IPS-18c (cell line): Measurements from ENCODE around the gene CCDC187.

Experiments
- H3K4me3 ChIP-seq: 2 replicates; pipeline ENCODE4 v1.7.0; 2013; ENCODE audit warnings: low read depth, mild to moderate bottlenecking, low read length, moderate library complexity; ENCODE audit not compliant: insufficient read depth
- H3K9me3 ChIP-seq: one replicate; pipeline ENCODE4 v1.6.1; 2013; ENCODE audit warnings: mild to moderate bottlenecking, low read length, moderate library complexity; ENCODE audit not compliant: control insufficient read depth, insufficient read depth

The CCDC187 gene

DNA sequence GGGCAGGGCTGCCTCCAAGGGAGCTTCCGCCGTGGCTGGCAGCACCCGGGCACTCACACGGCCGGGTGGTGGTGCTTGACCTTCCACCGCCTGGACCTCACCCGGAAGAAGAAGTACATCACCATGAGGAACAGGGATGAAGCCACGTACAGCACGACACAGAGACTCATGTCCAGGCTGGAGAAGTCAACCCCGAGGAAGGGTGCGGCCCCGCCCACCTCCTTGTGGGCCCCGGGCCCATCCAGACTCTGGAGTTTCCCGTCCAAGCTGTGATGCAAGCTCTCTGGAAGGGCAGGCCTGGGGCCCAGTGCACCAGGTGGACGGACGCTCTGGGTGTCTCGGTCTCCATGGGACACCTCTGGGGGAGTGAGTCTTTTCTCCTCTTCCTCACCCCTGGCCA is 95.2 kb downstream of the CCDC187 start:
- Histone ChIP-seq H3K4me3 (no peak overlapping the region), H3K9me3 (no peaks in the 10 kb centered on the region)

DNA sequence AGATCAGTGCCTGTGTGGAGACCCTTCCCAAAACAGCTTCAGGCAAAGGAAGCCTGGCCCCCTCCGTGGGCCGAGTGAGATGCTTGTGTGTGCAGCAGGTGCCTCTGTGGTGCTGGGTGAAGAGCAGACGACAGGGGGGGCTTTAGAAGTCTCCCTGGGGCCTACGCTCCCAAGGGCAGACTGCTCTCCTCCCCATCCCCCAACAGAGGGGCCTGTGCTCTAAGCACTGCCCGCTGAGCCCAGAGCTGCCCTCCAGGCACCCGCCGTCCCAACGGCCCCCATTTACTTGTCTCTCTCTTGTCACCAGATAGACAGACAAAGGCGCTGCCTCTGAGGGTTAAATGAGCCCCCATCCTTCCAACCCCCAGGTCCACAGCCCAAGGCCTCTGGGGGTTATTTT is 96.3 kb downstream of the CCDC187 start:
- H3K4me3 ChIP-seq = no peak overlapping the region
- H3K9me3 ChIP-seq = no peaks in the 10 kb centered on the region

DNA sequence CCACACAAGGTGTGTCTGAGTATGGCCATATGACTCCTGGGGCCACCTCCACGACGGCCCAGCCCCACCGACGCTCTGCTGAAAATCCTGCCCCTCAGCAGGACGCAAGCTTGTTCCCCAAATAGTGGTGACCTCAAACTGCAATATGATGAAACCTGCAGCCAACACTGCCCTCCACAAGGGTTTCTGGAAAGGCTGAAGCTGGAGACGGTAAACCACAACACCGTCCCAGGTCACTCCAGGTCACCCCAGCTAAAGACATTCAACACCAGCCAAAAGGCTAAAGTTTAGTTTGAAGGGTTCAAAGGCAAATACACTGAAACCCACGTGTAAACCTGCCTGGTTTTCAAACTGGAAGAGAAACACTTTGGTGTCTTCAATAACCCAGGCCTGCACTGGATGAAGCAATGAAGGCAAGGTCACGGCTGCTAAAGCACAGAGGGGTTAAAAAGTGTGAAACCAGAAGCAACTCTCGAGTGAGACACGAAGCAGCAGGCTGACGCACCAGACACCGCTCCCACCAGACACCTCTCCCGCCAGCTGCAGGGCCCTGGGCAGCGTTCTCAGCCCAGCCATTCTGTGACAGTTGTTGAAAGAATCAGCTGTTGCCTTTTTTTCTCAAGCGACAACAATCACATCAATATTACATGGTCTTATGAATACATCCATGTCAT is 97.2 kb downstream of the CCDC187 start:
- H3K4me3 ChIP-seq = no peak overlapping the region
- H3K9me3 ChIP-seq = no peaks in the 10 kb centered on the region

DNA sequence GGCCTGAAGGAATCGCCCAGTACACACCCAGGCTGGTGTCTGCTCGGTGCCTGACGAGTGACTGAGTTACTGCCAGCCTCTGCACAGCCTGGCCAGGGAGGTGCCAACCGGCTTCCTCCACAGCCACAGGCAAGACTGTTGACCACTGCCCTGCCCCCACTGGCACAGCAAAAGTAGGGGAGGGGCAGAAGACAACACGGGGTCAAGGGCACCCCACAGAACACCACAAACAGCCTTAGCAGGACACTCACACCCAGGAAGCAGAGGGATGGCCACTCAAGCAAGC is 98.2 kb downstream of the CCDC187 start:
- Histone ChIP-seq H3K4me3 (no peak overlapping the region), H3K9me3 (no peaks in the 10 kb centered on the region)

DNA sequence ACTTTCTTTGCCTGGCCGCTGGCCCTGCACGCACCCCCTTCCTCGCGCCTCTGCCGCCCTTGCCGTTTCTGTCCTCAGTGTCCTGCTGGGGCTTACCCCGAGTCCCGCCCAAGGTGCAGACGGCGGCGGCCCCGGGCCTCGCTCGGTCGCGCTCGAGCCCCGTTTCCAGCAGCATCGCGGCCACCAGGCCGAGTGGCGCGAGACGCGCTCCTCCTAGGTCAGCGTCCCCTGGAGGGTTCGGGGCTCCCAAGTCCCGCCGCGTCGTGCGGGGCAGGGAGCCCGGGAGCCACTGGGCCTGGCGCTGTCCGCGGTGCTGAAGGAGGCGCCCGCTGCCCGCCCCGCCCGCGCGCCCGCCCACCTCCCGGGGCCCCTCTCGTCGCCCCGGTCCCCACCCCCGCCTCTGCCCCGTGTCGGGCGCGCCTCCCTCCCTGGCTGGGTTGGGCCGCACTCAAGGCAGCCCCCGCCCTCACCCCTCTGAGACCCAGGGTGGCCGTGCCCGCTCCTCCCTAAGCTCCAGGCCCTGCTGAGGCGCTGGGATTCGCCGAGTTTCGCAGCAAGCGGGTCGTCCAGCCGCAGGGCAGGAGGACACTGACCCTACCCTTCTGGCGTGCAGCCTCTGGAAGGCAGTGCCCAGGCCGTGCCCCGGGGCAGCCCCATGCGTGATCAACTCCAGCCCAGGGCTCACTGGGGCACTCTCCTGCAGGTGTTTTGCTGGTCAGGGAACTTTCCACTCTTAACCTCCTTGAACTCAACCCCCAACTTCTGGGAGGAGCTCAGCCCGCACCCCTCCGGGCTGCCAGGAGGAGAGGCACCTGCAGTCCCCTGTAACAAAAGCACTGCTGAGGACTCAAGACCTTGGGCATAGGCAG is 98.8 kb downstream of the CCDC187 start, which contains the start of gene LHX3:
LHX3 (minus strand) TSS at position 291 of the 869 bp plus-strand sequence; CDS start at position 175, 116 bp downstream.
- Histone ChIP-seq H3K4me3 (no peak within 1 kb of the TSS), H3K9me3 (no peaks in the 10 kb centered on the region)

DNA sequence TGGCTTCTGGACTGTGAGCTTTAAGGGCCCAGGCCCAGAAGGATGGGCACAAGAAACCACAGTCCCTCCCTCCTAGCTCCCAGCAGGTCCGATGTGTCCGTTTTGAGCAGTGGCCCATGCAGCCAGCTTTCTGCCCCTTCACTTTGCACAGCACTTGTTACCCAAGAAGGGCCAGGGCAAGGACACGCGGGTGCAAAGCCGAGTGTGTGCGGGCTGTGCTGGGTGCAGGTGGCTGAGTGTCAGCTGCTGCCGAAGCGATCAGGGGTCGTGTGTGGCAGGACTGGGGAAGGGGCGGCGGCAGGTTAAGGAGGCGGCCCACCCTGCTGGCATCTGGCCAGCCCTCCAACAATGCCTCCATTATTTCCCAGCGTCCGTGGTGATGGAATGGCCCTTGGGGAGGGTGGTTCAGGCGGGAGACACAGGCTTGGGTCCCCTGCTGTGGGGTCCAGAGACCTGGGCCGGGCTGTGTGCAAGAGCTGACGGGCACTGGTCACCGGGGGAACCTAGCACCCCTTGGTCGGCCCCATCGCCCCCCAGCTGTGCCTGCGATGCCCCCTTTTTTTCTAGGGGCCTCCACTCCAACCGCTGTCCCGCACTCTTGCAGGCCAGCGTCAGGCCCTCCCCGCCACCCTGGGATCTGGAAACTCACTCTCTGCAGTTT is 99.6 kb downstream of the CCDC187 start:
- H3K4me3 ChIP-seq = no peak overlapping the region
- H3K9me3 ChIP-seq = no peaks in the 10 kb centered on the region

DNA sequence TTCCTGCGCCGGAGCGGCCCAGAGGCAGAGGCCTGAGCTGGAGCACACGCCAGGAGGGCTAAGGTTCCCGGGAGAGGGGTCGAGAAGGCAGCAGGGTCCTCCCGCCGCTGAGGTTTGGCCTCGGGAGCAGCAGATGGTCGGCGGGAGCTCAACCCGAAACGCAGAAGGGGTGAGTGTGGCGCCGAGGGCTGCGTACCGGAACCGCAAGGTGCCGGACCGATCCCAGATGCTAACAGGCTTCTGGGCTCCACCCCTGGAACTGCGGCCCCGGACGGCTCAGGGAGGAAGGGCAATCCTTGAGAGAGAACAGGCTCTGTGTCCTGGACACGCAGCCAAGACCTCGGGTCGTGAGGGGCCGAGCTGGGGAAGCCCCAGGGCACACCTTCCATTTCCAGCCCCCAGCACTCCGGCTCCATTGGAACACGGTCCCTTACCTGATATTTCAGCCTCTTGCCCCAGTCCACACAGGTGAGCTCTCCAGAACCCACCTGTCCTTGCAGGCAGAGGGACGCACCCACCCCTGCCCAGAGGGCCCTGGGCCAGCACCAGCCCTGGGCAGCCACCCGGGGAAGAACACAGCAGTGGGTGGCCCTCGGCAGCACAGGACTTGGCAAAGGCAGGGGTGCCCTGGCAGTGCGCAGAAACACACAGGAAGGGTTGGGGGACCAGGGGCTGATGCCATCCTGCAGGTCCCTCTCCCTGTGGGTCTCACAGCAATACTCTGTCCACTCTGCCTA is 100.3 kb downstream of the CCDC187 start:
- Histone ChIP-seq H3K9me3 (no peaks in the 10 kb centered on the region), H3K4me3 (0 out of 2 replicates have a peak overlapping the region, but pooled peaks have one; percentile 20)

DNA sequence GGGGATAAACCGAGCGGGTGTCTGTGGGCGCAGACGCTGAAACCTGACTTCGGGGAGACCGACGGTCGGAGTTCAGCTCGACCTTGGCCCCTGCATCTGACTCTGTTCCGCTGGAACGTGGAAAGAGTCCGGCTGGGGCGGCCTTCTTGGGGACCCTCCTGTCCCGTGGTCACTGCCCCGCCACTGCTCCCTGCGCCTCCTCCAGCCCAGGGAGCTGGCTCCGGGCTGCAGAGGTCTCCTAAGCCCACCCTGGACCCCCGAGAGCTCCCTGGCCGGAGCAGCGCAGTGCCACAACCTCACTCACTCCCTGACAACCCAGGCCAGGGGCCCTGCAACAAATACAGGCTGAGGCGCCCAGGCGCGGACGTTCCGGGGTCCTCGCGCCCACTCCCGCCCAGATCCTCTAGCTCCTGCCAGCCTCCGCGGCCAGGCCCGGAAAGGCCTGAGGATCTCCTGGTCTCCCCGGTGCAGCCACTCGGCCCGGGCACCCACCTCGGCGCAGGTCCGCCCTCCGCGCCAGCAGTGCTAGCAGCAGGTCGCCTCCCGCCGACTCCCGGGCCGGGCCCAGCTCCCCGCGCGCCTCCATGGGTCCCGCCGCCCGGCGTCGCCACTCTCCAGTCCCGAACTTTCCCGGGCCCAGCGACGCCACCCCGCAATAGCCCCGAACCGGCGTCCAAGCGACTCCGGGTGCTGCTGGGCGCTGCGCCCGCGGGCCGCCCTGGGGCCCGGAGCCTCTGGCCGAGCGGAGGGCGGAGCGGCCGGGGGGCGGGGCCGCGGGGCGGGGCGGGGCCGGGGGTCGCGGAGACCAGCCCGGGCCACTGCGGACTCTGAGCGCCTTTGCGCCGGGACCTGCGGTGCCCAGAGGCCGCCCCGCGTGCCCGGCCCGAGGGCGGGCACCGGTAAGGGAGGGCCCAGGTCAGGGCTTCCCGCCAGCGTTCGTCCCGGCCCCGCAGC is 101.2 kb downstream of the CCDC187 start:
- Histone ChIP-seq H3K4me3 (peak overlapping the region; percentile 20; the same call in 1 of the 2 replicates), H3K9me3 (no peaks in the 10 kb centered on the region)

DNA sequence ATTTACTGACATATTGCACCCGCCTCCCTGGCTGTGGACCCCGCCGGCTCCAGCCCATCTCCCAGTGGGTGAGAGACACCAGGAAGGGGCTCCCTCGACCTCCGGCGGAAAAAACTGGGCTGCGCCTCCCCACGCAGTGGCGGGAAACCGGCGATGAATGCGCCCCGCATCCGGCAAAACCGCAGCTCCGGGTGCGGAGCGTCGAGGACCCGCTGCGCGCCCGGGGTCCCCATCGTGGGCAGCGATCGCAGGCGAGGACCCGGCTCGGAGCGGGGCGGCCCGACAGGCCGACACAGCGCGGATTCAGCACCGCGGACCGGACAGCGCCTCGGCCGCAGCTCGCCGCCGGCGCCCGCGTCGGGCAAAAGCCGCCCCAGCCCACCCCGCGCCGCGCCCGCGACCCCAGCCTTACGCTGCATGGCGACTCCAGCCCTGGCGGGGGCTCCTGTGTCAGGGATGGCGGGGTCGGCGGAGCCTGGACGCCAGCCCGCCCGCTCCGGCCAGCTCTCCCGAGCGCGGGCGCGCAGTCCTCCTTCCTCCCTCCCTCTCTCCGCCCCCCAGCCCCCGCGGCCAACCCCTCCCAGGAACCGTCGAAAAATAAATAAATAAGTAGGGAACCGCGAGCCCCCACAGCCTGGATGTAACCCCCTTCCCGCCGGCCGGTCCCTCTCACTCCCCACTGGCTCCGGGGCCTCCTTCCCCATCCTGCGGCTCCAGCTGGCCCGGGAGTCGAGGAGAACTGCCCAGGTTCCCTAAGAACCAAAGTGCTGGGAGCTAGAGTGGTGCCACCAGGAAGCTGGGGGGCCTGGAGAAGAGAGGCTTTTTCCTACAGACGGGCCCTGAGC is 102.1 kb downstream of the CCDC187 start:
- no peak overlapping the region for H3K4me3 ChIP-seq
- H3K9me3 ChIP-seq = no peaks in the 10 kb centered on the region

DNA sequence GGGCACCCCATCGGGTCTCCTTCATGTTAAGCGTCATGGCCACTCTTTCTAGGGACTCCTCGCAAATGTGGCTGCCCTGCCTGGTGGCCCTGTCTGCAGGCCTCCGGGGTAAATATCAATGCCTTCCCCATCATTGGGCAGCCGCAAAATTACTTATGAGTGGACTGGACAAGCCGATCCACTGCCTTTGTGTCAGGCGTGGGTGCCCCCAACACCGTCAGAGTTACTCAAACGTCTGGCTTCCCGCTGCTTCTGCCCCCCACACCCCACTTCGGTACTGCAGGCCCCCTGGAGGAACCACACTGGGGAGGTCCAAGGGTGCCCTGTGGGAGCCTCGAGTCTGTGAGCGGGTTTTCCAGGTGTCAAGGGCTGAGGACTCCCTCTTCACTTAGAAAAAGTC is 102.7 kb downstream of the CCDC187 start:
- no peaks in the 10 kb centered on the region for H3K9me3 ChIP-seq
- no peak overlapping the region for H3K4me3 ChIP-seq

DNA sequence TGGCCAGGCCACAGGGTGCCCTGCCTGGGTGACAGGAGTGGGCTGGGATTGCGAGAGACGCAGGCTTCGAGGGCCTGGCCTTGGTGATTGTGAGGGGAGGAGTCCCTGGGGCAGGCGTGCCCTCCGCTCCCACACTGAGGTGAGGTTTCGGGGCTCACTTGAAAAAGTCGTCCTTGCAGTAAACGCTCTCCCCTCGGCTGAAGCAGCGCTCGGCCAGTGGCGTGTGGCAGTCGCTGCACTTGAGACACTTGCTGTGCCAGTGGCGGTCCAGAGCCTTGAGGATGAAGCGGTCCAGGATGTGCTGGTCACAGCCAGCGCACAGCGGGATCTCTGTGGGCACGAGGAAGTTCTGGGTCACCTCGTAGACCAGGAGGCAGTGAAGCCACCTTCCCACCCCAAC is 103.5 kb downstream of the CCDC187 start:
- no peak overlapping the region for H3K4me3 ChIP-seq
- no peaks in the 10 kb centered on the region for H3K9me3 ChIP-seq
